ENCODE data around the gene ZBTB45. TPM values are rescaled to one million over a fixed set of nuclear protein-coding genes. Genes with fewer than 3 reads are reported as not detected.

Gene ZBTB45
- total RNA-seq, 1 donor from 2014 or later, result 46.5 TPM

DNA sequence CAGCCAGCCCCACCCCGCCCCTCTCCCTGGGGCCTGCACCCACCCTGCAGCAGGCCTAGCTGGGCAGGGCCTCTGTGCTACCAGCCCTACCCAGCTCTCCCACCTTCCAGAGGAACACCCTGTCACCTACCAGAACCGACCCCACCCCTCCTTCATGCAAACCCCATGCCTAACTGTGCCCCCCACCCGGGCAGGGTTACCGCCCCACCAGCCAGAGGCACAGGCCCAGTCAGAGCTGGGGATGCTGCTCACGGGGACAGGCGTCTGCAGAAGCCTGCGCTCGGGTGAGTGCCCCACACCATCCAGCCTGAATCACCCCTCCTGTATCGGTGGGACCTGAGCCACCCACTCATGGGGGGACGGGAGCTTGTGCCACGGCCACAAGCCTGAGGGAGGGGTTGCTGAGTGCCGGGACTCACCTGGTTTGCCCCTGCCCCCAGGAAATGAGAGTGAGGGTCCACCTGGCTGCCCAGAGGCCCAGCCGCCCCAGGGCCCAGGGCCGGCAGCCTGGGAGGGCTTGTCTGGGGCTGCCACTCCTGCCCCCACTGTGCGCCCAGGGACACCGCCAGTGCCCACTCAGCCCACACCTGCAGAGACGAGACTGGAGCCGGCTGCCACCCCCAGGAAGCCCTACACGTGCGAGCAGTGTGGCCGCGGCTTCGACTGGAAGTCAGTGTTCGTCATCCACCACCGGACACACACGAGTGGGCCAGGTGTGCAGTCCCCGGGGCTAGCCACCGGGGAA is 39.7 kb downstream of the ZBTB45 start:
- no peak overlapping the region for H3K4me3 ChIP-seq
- no peaks in the 10 kb centered on the region for H3K9me3 ChIP-seq
- no peaks in the 10 kb centered on the region for H3K27me3 ChIP-seq
- H3K4me1 ChIP-seq, result peaks cover 7 to 26% of the 10 kb centered on the region in 2 donors
- no peak for DNase-seq (ENCODE audit: low spot score in 2 of 2)
- intact Hi-C loops (cut with DNase I), result no loop called here
- TF ChIP-seq, protein P1, sequence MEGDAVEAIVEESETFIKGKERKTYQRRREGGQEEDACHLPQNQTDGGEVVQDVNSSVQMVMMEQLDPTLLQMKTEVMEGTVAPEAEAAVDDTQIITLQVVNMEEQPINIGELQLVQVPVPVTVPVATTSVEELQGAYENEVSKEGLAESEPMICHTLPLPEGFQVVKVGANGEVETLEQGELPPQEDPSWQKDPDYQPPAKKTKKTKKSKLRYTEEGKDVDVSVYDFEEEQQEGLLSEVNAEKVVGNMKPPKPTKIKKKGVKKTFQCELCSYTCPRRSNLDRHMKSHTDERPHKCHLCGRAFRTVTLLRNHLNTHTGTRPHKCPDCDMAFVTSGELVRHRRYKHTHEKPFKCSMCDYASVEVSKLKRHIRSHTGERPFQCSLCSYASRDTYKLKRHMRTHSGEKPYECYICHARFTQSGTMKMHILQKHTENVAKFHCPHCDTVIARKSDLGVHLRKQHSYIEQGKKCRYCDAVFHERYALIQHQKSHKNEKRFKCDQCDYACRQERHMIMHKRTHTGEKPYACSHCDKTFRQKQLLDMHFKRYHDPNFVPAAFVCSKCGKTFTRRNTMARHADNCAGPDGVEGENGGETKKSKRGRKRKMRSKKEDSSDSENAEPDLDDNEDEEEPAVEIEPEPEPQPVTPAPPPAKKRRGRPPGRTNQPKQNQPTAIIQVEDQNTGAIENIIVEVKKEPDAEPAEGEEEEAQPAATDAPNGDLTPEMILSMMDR (IDR thresholded peaks at IDR 0.05), result no peak
- H3K27ac ChIP-seq, result no peak overlapping the region
- peaks cover 21 to 24% of the 10 kb centered on the region in 2 donors for H3K36me3 ChIP-seq

- H3K4me1 ChIP-seq, result peaks cover 7 to 25% of the 10 kb centered on the region in 2 donors
- DNase-seq (ENCODE audit: low spot score in 2 of 2), result no peak
- no peak overlapping the region for H3K27ac ChIP-seq
- H3K4me3 ChIP-seq, result no peak overlapping the region
- H3K9me3 ChIP-seq, result no peaks in the 10 kb centered on the region
- H3K27me3 ChIP-seq, result no peaks in the 10 kb centered on the region
- TF ChIP-seq, protein P1 (IDR thresholded peaks at IDR 0.05), result no peak
- intact Hi-C loops (cut with DNase I), result no loop called here
- peaks cover 21 to 24% of the 10 kb centered on the region in 2 donors for H3K36me3 ChIP-seq
Measured at GRCh38 chr19:58479303-58479702, 40.3 kb downstream of the ZBTB45 start.

- Histone ChIP-seq H3K4me1 (peaks cover 3 to 16% of the 10 kb centered on the region in 2 donors), H3K9me3 (no peaks in the 10 kb centered on the region), H3K4me3 (no peak overlapping the region), H3K27ac (peak overlapping the region; percentile 84 to 93), H3K36me3 (peaks cover 21 to 32% of the 10 kb centered on the region in 2 donors), H3K27me3 (no peaks in the 10 kb centered on the region)
- intact Hi-C loops (cut with DNase I), result no loop called here
- no peak for DNase-seq (ENCODE audit: low spot score in 2 of 2)
- TF ChIP-seq, protein P1 (IDR thresholded peaks at IDR 0.05), result no peak
Measured at GRCh38 chr19:58477871-58478270, 41.7 kb downstream of the ZBTB45 start.

DNA sequence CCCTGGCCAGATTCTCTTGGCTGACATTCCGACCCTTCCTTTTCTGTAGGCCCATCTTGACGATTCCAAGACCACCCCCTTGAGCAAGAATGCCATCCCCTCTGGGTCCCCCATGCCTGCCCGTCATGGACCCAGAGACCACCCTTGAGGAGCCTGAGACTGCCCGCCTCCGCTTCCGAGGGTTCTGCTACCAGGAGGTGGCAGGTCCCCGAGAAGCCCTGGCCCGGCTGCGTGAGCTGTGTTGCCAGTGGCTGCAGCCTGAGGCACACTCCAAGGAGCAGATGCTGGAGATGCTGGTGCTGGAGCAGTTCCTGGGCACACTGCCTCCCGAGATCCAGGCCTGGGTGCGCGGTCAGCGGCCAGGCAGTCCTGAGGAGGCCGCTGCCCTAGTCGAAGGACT is 42.5 kb downstream of the ZBTB45 start:
- Histone ChIP-seq H3K9me3 (no peaks in the 10 kb centered on the region), H3K27me3 (no peaks in the 10 kb centered on the region), H3K36me3 (peaks cover 21 to 40% of the 10 kb centered on the region in 2 donors), H3K4me1 (peaks cover 3 to 15% of the 10 kb centered on the region in 2 donors), H3K27ac (peak overlapping the region; percentile 84 to 93), H3K4me3 (peak overlapping the region; percentile 65 to 68)
- no peak for DNase-seq (ENCODE audit: low spot score in 2 of 2)
- intact Hi-C loops (cut with DNase I), result no loop called here
- TF ChIP-seq, protein P1 (IDR thresholded peaks at IDR 0.05), result no peak

DNA sequence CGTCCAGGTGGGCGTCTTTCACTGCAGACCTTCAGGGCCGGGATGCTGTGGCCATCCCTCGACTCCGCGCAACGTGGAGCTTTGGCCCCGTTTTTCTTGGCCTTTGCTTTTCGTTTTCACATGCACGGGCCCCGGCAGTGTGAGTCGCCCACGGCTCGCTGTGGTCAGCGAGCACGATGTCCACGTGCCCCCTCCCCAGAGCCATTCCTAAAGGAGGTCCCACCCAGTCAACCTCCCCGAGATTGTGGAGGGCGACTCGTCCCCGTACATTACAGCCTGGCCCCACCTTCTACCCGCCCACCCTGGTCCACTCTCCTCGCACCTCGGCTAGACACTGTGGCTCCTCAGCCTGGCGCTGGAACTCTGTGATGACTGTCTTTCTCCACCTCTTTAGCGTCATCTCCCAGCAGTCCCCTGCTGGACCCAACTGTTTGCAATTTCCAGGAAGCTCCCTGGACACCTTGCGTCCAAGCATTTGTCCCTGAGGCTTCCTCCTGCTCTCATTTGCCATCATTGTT is 43.1 kb downstream of the ZBTB45 start:
- DNase-seq (ENCODE audit: low spot score in 2 of 2), result peak in 1 of 2 donors; percentile 76
- Histone ChIP-seq H3K27ac (peak overlapping the region; percentile 84 to 93), H3K4me3 (peak overlapping the region; percentile 65 to 68), H3K9me3 (no peaks in the 10 kb centered on the region), H3K4me1 (peaks cover 3 to 15% of the 10 kb centered on the region in 2 donors), H3K27me3 (no peaks in the 10 kb centered on the region), H3K36me3 (peaks cover 24 to 44% of the 10 kb centered on the region in 2 donors)
- TF ChIP-seq, protein P1 (IDR thresholded peaks at IDR 0.05), result no peak
- intact Hi-C loops (cut with DNase I), result loop anchor here (1.0 kb wide), 2 partner anchors 23 to 36 kb away; partner anchors contain the start of gene ZNF132
